GM23338 (cell line): ENCODE measurements around the gene TBX10.
"Not testable (repeated sequence)": the region's sequence is repeated elsewhere in the genome, so short reads cannot be mapped to it uniquely, and the experiment has no call there.

ENCODE experiments used
- CREB1 ChIP-seq: fragments of 250-450 bp; sonication (Bioruptor Pico); IDR thresholded peaks from 2 replicates; pipeline ENCODE4 v1.5.0; 2020; ENCODE audit warnings: low read depth, mild to moderate bottlenecking, moderate library complexity
- CTCF ChIP-seq, 2 experiments: fragments of 200-600 bp in 1 of 2; sonication (generic) in 1 of 2; conservative IDR thresholded peaks; 2 replicates each; pipeline versions ENCODE4 v1.5.1 to v1.6.1; 2016 to 2017; ENCODE audit warnings: antibody characterized with exemption in 2 of 2, low read depth in 2 of 2, mild to moderate bottlenecking in 2 of 2, moderate library complexity in 1 of 2
- EZH2 ChIP-seq: fragments of 200-600 bp; sonication (generic); IDR thresholded peaks from one replicate; pipeline ENCODE4 v1.8.0; 2017; ENCODE audit warnings: antibody characterized with exemption, mild to moderate bottlenecking, low read depth; ENCODE audit not compliant: unreplicated experiment
- EZH2phosphoT487 ChIP-seq: fragments of 200-600 bp; sonication (generic); IDR thresholded peaks from one replicate; pipeline ENCODE4 v1.8.1; 2018; ENCODE audit warnings: antibody characterized with exemption; ENCODE audit not compliant: unreplicated experiment
- JUNB ChIP-seq: IDR thresholded peaks from one replicate; pipeline ENCODE4 v1.6.1; 2016; ENCODE audit warnings: antibody characterized with exemption; ENCODE audit not compliant: unreplicated experiment
- POLR2AphosphoS5 ChIP-seq: IDR thresholded peaks from 2 replicates; pipeline ENCODE4 v1.6.1; 2016; ENCODE audit warnings: antibody characterized with exemption, low read depth
- ZNF114 ChIP-seq: fragments of 250-450 bp; sonication (Bioruptor Pico); IDR thresholded peaks from 2 replicates; pipeline ENCODE4 v1.5.0; 2020; ENCODE audit warnings: mild to moderate bottlenecking, moderate library complexity
- ZNF331 ChIP-seq: fragments of 250-450 bp; sonication (Bioruptor Pico); IDR thresholded peaks from 2 replicates; pipeline ENCODE4 v1.5.0; 2020; ENCODE audit warnings: low read depth, mild to moderate bottlenecking, moderate library complexity
- TF ChIP-seq, protein P1 (sequence below): IDR thresholded peaks from one replicate; pipeline ENCODE4 v1.6.1; 2018; ENCODE audit warnings: antibody characterized with exemption; ENCODE audit not compliant: unreplicated experiment

- not testable (repeated sequence) for TF ChIP-seq POLR2AphosphoS5; CTCF (conservative IDR thresholded peaks at IDR 0.05; ENCODE audit: low read depth in 2 of 2); EZH2; EZH2phosphoT487; ZNF331 (CRISPR knock-in tag); ZNF114; JUNB; CREB1 (CRISPR knock-in tag)
- TF ChIP-seq, protein P1, sequence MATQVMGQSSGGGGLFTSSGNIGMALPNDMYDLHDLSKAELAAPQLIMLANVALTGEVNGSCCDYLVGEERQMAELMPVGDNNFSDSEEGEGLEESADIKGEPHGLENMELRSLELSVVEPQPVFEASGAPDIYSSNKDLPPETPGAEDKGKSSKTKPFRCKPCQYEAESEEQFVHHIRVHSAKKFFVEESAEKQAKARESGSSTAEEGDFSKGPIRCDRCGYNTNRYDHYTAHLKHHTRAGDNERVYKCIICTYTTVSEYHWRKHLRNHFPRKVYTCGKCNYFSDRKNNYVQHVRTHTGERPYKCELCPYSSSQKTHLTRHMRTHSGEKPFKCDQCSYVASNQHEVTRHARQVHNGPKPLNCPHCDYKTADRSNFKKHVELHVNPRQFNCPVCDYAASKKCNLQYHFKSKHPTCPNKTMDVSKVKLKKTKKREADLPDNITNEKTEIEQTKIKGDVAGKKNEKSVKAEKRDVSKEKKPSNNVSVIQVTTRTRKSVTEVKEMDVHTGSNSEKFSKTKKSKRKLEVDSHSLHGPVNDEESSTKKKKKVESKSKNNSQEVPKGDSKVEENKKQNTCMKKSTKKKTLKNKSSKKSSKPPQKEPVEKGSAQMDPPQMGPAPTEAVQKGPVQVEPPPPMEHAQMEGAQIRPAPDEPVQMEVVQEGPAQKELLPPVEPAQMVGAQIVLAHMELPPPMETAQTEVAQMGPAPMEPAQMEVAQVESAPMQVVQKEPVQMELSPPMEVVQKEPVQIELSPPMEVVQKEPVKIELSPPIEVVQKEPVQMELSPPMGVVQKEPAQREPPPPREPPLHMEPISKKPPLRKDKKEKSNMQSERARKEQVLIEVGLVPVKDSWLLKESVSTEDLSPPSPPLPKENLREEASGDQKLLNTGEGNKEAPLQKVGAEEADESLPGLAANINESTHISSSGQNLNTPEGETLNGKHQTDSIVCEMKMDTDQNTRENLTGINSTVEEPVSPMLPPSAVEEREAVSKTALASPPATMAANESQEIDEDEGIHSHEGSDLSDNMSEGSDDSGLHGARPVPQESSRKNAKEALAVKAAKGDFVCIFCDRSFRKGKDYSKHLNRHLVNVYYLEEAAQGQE = not testable (repeated sequence)
These were observed 18.9 kb downstream of the TBX10 start for GRCh38 chr11:67620621-67621020.
